Loucy (cell line): ENCODE results near the gene CYFIP1.

ENCODE experiments used
- H2AFZ ChIP-seq: fragments of 200-600 bp; sonication (generic); 2 replicates; pipeline ENCODE4 v1.6.0; 2016; ENCODE audit warnings: antibody characterized with exemption, mild to moderate bottlenecking, low read length, moderate library complexity
- H3F3A ChIP-seq: fragments of 200-600 bp; 2 replicates; pipeline ENCODE4 v1.6.0; 2016; ENCODE audit warnings: antibody characterized with exemption, low read depth, mild to moderate bottlenecking
- H3K27me3 ChIP-seq: fragments of 200-600 bp; sonication (generic); 2 replicates; pipeline ENCODE4 v1.6.1; 2014; ENCODE audit warnings: low read length, mild to moderate bottlenecking; ENCODE audit not compliant: insufficient read depth, poor library complexity, severe bottlenecking
- H3K36me3 ChIP-seq: fragments of 200-600 bp; sonication (generic); 2 replicates; pipeline ENCODE4 v1.6.1; 2016; ENCODE audit warnings: low read length; ENCODE audit not compliant: insufficient read depth
- H3K4me1 ChIP-seq: fragments of 200-600 bp; sonication (generic); 2 replicates; pipeline ENCODE4 v1.5.1; 2014; ENCODE audit warnings: low read length, mild to moderate bottlenecking; ENCODE audit not compliant: insufficient read depth, poor library complexity, severe bottlenecking
- H3K4me2 ChIP-seq: fragments of 200-600 bp; sonication (generic); 2 replicates; pipeline ENCODE4 v1.6.0; 2014; ENCODE audit warnings: antibody characterized with exemption, low read length, low read depth, mild to moderate bottlenecking; ENCODE audit not compliant: poor library complexity, severe bottlenecking
- H3K4me3 ChIP-seq: fragments of 200-600 bp; sonication (generic); 2 replicates; pipeline ENCODE4 v1.5.1; 2014; ENCODE audit warnings: low read length, mild to moderate bottlenecking, mixed read lengths; ENCODE audit not compliant: poor library complexity, severe bottlenecking
- H3K79me2 ChIP-seq: fragments of 200-600 bp; sonication (generic); 2 replicates; pipeline ENCODE4 v1.6.1; 2014; ENCODE audit warnings: low read length; ENCODE audit not compliant: insufficient read depth
- H3K9ac ChIP-seq: fragments of 200-600 bp; sonication (generic); 2 replicates; pipeline ENCODE4 v1.6.0; 2014; ENCODE audit warnings: mild to moderate bottlenecking, low read depth, low read length, moderate library complexity; ENCODE audit not compliant: poor library complexity, severe bottlenecking
- H3K9me2 ChIP-seq: fragments of 200-600 bp; sonication (generic); replicated peaks from 2 replicates; pipeline ENCODE4 v1.6.1; 2016; ENCODE audit warnings: low read depth, low read length, mixed read lengths
- H3K9me3 ChIP-seq: fragments of 200-600 bp; sonication (generic); 2 replicates; pipeline ENCODE4 v1.6.1; 2014; ENCODE audit warnings: mild to moderate bottlenecking, antibody characterized with exemption, low read length, low read depth; ENCODE audit not compliant: insufficient read depth
- H4K20me1 ChIP-seq: fragments of 200-600 bp; sonication (generic); 2 replicates; pipeline ENCODE4 v1.6.0; 2014; ENCODE audit warnings: antibody characterized with exemption, low read length, mild to moderate bottlenecking; ENCODE audit not compliant: insufficient read depth, poor library complexity, severe bottlenecking
- EZH2phosphoT487 ChIP-seq: fragments of 200-600 bp; IDR thresholded peaks from 2 replicates; pipeline ENCODE4 v1.6.1; 2018; ENCODE audit warnings: antibody characterized with exemption, mild to moderate bottlenecking, moderate library complexity, borderline replicate concordance
- TF ChIP-seq, protein P1 (sequence below): fragments of 200-600 bp; sonication (generic); conservative IDR thresholded peaks from 2 replicates; pipeline ENCODE4 v1.5.1; 2014; ENCODE audit warnings: mild to moderate bottlenecking, antibody characterized with exemption, low read length

Gene CYFIP1

GRCh38 chr15:22885120-22885519 lies 95.0 kb downstream of the CYFIP1 start:
- H3K27me3 ChIP-seq = no peaks in the 10 kb centered on the region
- no peaks in the 10 kb centered on the region for H3K9me2 ChIP-seq
- no peaks in the 10 kb centered on the region for H3F3A ChIP-seq
- no peaks in the 10 kb centered on the region for H3K79me2 ChIP-seq
- H4K20me1 ChIP-seq = no peaks in the 10 kb centered on the region
- H3K9me3 ChIP-seq = no peaks in the 10 kb centered on the region
- TF ChIP-seq, protein P1, sequence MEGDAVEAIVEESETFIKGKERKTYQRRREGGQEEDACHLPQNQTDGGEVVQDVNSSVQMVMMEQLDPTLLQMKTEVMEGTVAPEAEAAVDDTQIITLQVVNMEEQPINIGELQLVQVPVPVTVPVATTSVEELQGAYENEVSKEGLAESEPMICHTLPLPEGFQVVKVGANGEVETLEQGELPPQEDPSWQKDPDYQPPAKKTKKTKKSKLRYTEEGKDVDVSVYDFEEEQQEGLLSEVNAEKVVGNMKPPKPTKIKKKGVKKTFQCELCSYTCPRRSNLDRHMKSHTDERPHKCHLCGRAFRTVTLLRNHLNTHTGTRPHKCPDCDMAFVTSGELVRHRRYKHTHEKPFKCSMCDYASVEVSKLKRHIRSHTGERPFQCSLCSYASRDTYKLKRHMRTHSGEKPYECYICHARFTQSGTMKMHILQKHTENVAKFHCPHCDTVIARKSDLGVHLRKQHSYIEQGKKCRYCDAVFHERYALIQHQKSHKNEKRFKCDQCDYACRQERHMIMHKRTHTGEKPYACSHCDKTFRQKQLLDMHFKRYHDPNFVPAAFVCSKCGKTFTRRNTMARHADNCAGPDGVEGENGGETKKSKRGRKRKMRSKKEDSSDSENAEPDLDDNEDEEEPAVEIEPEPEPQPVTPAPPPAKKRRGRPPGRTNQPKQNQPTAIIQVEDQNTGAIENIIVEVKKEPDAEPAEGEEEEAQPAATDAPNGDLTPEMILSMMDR = no peak
- TF ChIP-seq EZH2phosphoT487 = no peak
- H3K36me3 ChIP-seq = no peaks in the 10 kb centered on the region
- H3K4me1 ChIP-seq = no peaks in the 10 kb centered on the region
- no peak overlapping the region for H3K9ac ChIP-seq
- no peak overlapping the region for H2AFZ ChIP-seq
- H3K4me2 ChIP-seq = no peak overlapping the region
- no peak overlapping the region for H3K4me3 ChIP-seq

GRCh38 chr15:22884344-22884743 lies 95.8 kb downstream of the CYFIP1 start:
- no peaks in the 10 kb centered on the region for H3K36me3 ChIP-seq
- no peaks in the 10 kb centered on the region for H3F3A ChIP-seq
- no peak overlapping the region for H2AFZ ChIP-seq
- TF ChIP-seq EZH2phosphoT487 = no peak
- TF ChIP-seq, protein P1 = peak; percentile 55
- no peaks in the 10 kb centered on the region for H3K79me2 ChIP-seq
- no peaks in the 10 kb centered on the region for H3K4me1 ChIP-seq
- no peaks in the 10 kb centered on the region for H3K9me2 ChIP-seq
- H3K4me2 ChIP-seq = no peak overlapping the region
- H3K9me3 ChIP-seq = no peaks in the 10 kb centered on the region
- H3K4me3 ChIP-seq = no peak overlapping the region
- H4K20me1 ChIP-seq = no peaks in the 10 kb centered on the region
- no peak overlapping the region for H3K9ac ChIP-seq
- no peaks in the 10 kb centered on the region for H3K27me3 ChIP-seq

GRCh38 chr15:22883196-22883595 lies 97.0 kb downstream of the CYFIP1 start:
- Histone ChIP-seq H3K9me3 (no peaks in the 10 kb centered on the region), H2AFZ (no peak overlapping the region), H3K4me2 (no peak overlapping the region), H3K4me1 (no peaks in the 10 kb centered on the region), H3K9ac (no peak overlapping the region), H3F3A (no peaks in the 10 kb centered on the region), H3K79me2 (no peaks in the 10 kb centered on the region), H3K9me2 (no peaks in the 10 kb centered on the region), H3K4me3 (no peak overlapping the region), H4K20me1 (no peaks in the 10 kb centered on the region), H3K36me3 (no peaks in the 10 kb centered on the region), H3K27me3 (no peaks in the 10 kb centered on the region)
- no peak for TF ChIP-seq EZH2phosphoT487

DNA sequence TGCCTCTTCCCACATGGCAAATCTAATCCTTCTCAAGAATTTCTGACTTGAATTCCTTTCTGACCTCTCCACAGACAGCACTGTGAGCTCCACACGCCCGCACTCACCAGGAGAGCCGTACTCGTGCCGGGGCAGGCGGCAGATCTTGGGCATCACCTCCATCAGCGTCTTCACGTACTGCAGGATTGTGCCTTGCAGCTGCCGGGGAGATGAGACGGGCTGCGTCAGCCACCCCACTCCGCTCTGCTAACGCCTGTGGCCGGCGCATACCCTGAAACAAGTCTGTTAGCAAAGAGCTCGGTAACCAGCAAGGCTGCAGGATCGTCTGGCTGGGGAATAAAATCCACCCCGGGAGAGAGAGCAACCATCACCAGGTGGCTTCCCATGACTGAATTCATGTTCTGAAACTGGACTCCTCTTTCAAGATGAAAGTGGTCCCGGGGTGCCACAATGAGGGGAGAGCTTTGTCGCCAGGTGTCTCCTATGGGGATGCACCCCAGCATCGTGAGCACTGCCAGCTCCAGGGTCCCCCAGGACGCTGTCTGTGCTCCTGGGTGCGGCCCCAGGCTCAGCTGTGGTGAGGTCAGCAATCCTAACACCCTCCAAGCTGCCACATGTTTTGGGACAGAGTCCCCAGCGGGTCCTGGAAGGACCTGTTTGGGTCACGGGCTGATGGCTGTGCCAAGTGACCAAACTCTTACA lies 98.3 kb downstream of the CYFIP1 start:
- Histone ChIP-seq H3K9me2 (no peaks in the 10 kb centered on the region), H3K9me3 (no peaks in the 10 kb centered on the region), H3F3A (no peaks in the 10 kb centered on the region), H3K4me1 (no peaks in the 10 kb centered on the region), H3K4me2 (no peak overlapping the region), H4K20me1 (no peaks in the 10 kb centered on the region), H3K9ac (no peak overlapping the region), H3K36me3 (no peaks in the 10 kb centered on the region), H3K4me3 (no peak overlapping the region), H2AFZ (no peak overlapping the region), H3K27me3 (no peaks in the 10 kb centered on the region), H3K79me2 (no peaks in the 10 kb centered on the region)
- TF ChIP-seq EZH2phosphoT487 = no peak
- TF ChIP-seq, protein P1 = no peak
